ENCODE results near the gene KDM6B. TPM values are rescaled to one million over a fixed set of nuclear protein-coding genes. Genes with fewer than 3 reads are reported as not detected.

KDM6B gene
- total RNA-seq, 1 experiment from 2014 or later, result 29.0 TPM

- Mint-ChIP-seq H3K27me3 (ENCODE audit: unreplicated experiment) (peaks cover 29% of the 10 kb centered on the region), H3K4me1 (ENCODE audit: low read depth, unreplicated experiment) (no peaks in the 10 kb centered on the region), H3K27ac (ENCODE audit: unreplicated experiment) (no peak overlapping the region), H3K9me3 (ENCODE audit: low read depth, unreplicated experiment) (no peaks in the 10 kb centered on the region), H3K36me3 (ENCODE audit: insufficient read depth, unreplicated experiment) (no peaks in the 10 kb centered on the region), H3K4me3 (ENCODE audit: low read depth, unreplicated experiment) (no peak overlapping the region)
- intact Hi-C loops (cut with micrococcal nuclease; ENCODE audit: unreplicated experiment), result no loop called here
- no peak for TF ChIP-seq CTCF (IDR thresholded peaks at IDR 0.05; ENCODE audit: unreplicated experiment)
- CTCF ChIA-PET, result no interaction called here
- DNase-seq, result no peak
- BruUV-seq (replicated peaks), result no TSS peak
Observed at GRCh38 chr17:7790150-7790549, 43.9 kb upstream of the KDM6B start.

GRCh38 chr17:7792611-7793010 lies 41.4 kb upstream of the KDM6B start:
- BruUV-seq (replicated peaks), result no TSS peak
- no peak for DNase-seq
- no peak overlapping the region for H3K27ac Mint-ChIP-seq (ENCODE audit: unreplicated experiment)
- TF ChIP-seq CTCF (IDR thresholded peaks at IDR 0.05; ENCODE audit: unreplicated experiment), result no peak
- H3K27me3 Mint-ChIP-seq (ENCODE audit: unreplicated experiment), result peaks cover 23% of the 10 kb centered on the region
- no peaks in the 10 kb centered on the region for H3K36me3 Mint-ChIP-seq (ENCODE audit: insufficient read depth, unreplicated experiment)
- H3K9me3 Mint-ChIP-seq (ENCODE audit: low read depth, unreplicated experiment), result no peaks in the 10 kb centered on the region
- CTCF ChIA-PET, result no interaction called here
- no peak overlapping the region for H3K4me3 Mint-ChIP-seq (ENCODE audit: low read depth, unreplicated experiment)
- H3K4me1 Mint-ChIP-seq (ENCODE audit: low read depth, unreplicated experiment), result no peaks in the 10 kb centered on the region
- intact Hi-C loops (cut with micrococcal nuclease; ENCODE audit: unreplicated experiment), result no loop called here

GRCh38 chr17:7794075-7794663 lies 39.8 kb upstream of the KDM6B start:
- peaks cover 29% of the 10 kb centered on the region for H3K27me3 Mint-ChIP-seq (ENCODE audit: unreplicated experiment)
- intact Hi-C loops (cut with micrococcal nuclease; ENCODE audit: unreplicated experiment), result no loop called here
- H3K9me3 Mint-ChIP-seq (ENCODE audit: low read depth, unreplicated experiment), result no peaks in the 10 kb centered on the region
- H3K36me3 Mint-ChIP-seq (ENCODE audit: insufficient read depth, unreplicated experiment), result no peaks in the 10 kb centered on the region
- CTCF ChIA-PET, result no interaction called here
- H3K27ac Mint-ChIP-seq (ENCODE audit: unreplicated experiment), result no peak overlapping the region
- BruUV-seq (replicated peaks), result no TSS peak
- no peak for DNase-seq
- no peaks in the 10 kb centered on the region for H3K4me1 Mint-ChIP-seq (ENCODE audit: low read depth, unreplicated experiment)
- H3K4me3 Mint-ChIP-seq (ENCODE audit: low read depth, unreplicated experiment), result no peak overlapping the region
- no peak for TF ChIP-seq CTCF (IDR thresholded peaks at IDR 0.05; ENCODE audit: unreplicated experiment)

- no TSS peak for BruUV-seq (replicated peaks)
- CTCF ChIA-PET, result no interaction called here
Observed at GRCh38 chr17:7797976-7798375, 36.0 kb upstream of the KDM6B start.

More at GRCh38 chr17:7797976-7798375, 36.0 kb upstream of the KDM6B start:
- Mint-ChIP-seq H3K4me3 (ENCODE audit: low read depth, unreplicated experiment) (no peak overlapping the region), H3K36me3 (ENCODE audit: insufficient read depth, unreplicated experiment) (no peaks in the 10 kb centered on the region), H3K4me1 (ENCODE audit: low read depth, unreplicated experiment) (no peaks in the 10 kb centered on the region), H3K9me3 (ENCODE audit: low read depth, unreplicated experiment) (no peaks in the 10 kb centered on the region), H3K27me3 (ENCODE audit: unreplicated experiment) (peaks cover 29% of the 10 kb centered on the region), H3K27ac (ENCODE audit: unreplicated experiment) (no peak overlapping the region)
- no peak for DNase-seq
- intact Hi-C loops (cut with micrococcal nuclease; ENCODE audit: unreplicated experiment), result no loop called here
- no peak for TF ChIP-seq CTCF (IDR thresholded peaks at IDR 0.05; ENCODE audit: unreplicated experiment)

Measured in Calu3 (cell line).